RCC 7860 (cell line): ENCODE results near the gene MFSD2A.
"Not testable (repeated sequence)": the region's sequence is repeated elsewhere in the genome, so short reads cannot be mapped to it uniquely, and the experiment has no call there.

ENCODE experiments used
- DNase-seq: peaks from one replicate; pipeline ENCODE4 v3.0.0-alpha.2; 2015; ENCODE audit warnings: low spot score
- FAIRE-seq: peaks from 2 replicates; lab custom pipeline; 2012; peaks lifted over from hg19 to GRCh38; lab: Jason Lieb, UNC

The MFSD2A gene

GRCh38 chr1:39954870-39955546 lies at the start of gene MFSD2A:
Gene MFSD2A (plus strand): TSS chr1:39955145. CDS start chr1:39955293, 148 bp downstream.
- DNase-seq: peak; percentile 73
- no peak for FAIRE-seq

- DNase-seq: no peak
- no peak for FAIRE-seq
Observed at GRCh38 chr1:39905172-39905571, 49.8 kb upstream of the MFSD2A start.

GRCh38 chr1:39907528-39908453 lies 47.2 kb upstream of the MFSD2A start:
- no peak for FAIRE-seq
- no peak for DNase-seq

GRCh38 chr1:39908534-39908933 lies 46.4 kb upstream of the MFSD2A start:
- FAIRE-seq (no peak), DNase-seq (no peak)

- FAIRE-seq: no peak
- DNase-seq: no peak
Observed at GRCh38 chr1:39910263-39910662, 44.7 kb upstream of the MFSD2A start.

- not testable (repeated sequence) for DNase-seq, FAIRE-seq
Observed at GRCh38 chr1:39913136-39913535, 41.8 kb upstream of the MFSD2A start.

GRCh38 chr1:39915499-39916129 lies 39.3 kb upstream of the MFSD2A start:
- no peak for FAIRE-seq

GRCh38 chr1:39917825-39918224 lies 37.1 kb upstream of the MFSD2A start:
- FAIRE-seq: no peak
- no peak for DNase-seq

More at GRCh38 chr1:39915499-39916129, 39.3 kb upstream of the MFSD2A start:
- DNase-seq: no peak

GRCh38 chr1:39919545-39919944 lies 35.4 kb upstream of the MFSD2A start:
- DNase-seq (peak; percentile 57), FAIRE-seq (peak; percentile 52)

- FAIRE-seq (no peak), DNase-seq (no peak)
Observed at GRCh38 chr1:39922251-39922688, 32.7 kb upstream of the MFSD2A start.

GRCh38 chr1:39925721-39926342 lies 29.1 kb upstream of the MFSD2A start:
- FAIRE-seq (no peak), DNase-seq (no peak)

GRCh38 chr1:39926343-39926793 lies 28.6 kb upstream of the MFSD2A start:
- peak; percentile 68 for DNase-seq
- peak; percentile 44 for FAIRE-seq

- FAIRE-seq: no peak
- no peak for DNase-seq
Observed at GRCh38 chr1:39926820-39927219, 28.1 kb upstream of the MFSD2A start.

GRCh38 chr1:39927538-39927937 lies 27.4 kb upstream of the MFSD2A start:
- no peak for FAIRE-seq
- DNase-seq: no peak

- no peak for DNase-seq
- FAIRE-seq: no peak
Observed at GRCh38 chr1:39928809-39929587, 25.9 kb upstream of the MFSD2A start.

- DNase-seq (peak; percentile 93), FAIRE-seq (peak; percentile 89)
Observed at GRCh38 chr1:39933956-39934941, 20.7 kb upstream of the MFSD2A start.

- no peak for DNase-seq
- no peak for FAIRE-seq
Observed at GRCh38 chr1:39936724-39937491, 18.0 kb upstream of the MFSD2A start.

- DNase-seq: no peak
- no peak for FAIRE-seq
Observed at GRCh38 chr1:39938856-39939255, 16.1 kb upstream of the MFSD2A start.
